PFSK-1 (cell line): ENCODE data around the gene NOL4L.

Source experiments
- FOXP2 ChIP-seq: optimal IDR thresholded peaks from 2 replicates; pipeline ENCODE3; 2011; ENCODE audit warnings: borderline replicate concordance, control low read depth, inconsistent platforms; ENCODE audit not compliant: insufficient read depth; ENCODE audit errors: extremely low read length, extremely low read depth
- POLR2AphosphoS5 ChIP-seq: IDR thresholded peaks from 2 replicates; pipeline ENCODE4 v1.6.1; 2012; ENCODE audit warnings: low read depth, mild to moderate bottlenecking, control low read depth, low read length, moderate library complexity
- REST ChIP-seq, 2 experiments: IDR thresholded peaks; 2 replicates each; pipeline versions ENCODE4 v1.6.1 to v1.8.0; 2011 to 2012; ENCODE audit warnings: low read depth in 2 of 2, low read length in 2 of 2, control low read depth in 1 of 2, inconsistent platforms in 1 of 2, mild to moderate bottlenecking in 1 of 2, moderate library complexity in 1 of 2; ENCODE audit not compliant: insufficient read depth in 1 of 2
- SIN3A ChIP-seq: IDR thresholded peaks from 2 replicates; pipeline ENCODE4 v1.6.1; 2012; ENCODE audit warnings: mild to moderate bottlenecking, low read length, moderate library complexity, borderline replicate concordance; ENCODE audit not compliant: insufficient read depth
- TAF1 ChIP-seq: IDR thresholded peaks from 2 replicates; pipeline ENCODE4 v1.6.1; 2012; ENCODE audit warnings: low read length, control low read depth, borderline replicate concordance; ENCODE audit not compliant: insufficient read depth

NOL4L gene

DNA sequence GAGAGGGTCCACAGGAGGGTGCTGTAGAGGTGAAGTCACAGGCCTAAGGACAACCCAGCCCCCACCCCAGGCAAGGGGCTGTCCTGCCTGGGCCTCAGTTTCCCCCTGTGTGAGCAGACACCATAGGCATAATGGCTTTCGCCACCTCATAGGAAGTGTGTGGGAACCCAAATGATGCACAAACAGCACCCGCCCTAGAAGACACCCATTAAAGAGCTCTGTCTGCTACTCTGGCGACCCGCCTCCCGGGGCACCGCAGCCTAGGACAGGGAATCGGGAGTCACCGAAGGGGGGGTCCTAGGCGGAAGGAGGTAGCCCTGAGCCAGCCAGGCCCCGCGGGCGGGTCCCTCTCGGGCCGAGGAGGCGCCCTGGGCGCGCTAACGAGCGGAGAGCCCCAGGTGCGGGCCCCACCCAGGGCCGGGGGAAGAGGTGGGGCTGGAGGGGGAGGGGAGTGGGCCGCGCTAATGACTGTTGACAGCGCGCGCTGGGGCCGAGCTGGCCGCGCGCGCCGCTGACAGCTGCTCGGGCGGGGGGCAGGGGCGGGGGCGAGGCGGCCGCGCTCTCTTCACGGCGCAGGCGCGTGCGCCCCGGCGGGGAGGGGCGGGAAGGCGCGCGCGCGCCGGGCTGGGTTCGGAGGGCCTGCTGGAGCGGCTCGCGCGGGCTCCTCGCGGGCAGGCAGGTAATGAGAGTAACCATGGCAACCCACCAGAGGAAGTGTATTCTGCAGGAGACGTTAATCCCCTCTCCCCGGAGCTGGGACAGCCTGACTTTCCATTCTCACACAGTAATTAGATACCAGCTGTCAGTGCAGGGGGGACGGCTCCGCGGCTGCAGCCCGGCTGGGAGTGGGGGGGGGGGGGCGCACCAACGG, 48.9 kb downstream of the NOL4L start:
- TF ChIP-seq SIN3A = no peak
- no peak for TF ChIP-seq FOXP2
- TF ChIP-seq TAF1 = no peak
- TF ChIP-seq POLR2AphosphoS5 = no peak
- no peak for TF ChIP-seq REST (IDR thresholded peaks at IDR 0.05; ENCODE audit: insufficient read depth in 1 of 2, low read depth in 2 of 2, low read length in 2 of 2)

- TF ChIP-seq SIN3A = no peak
- no peak for TF ChIP-seq POLR2AphosphoS5
- TF ChIP-seq REST (IDR thresholded peaks at IDR 0.05; ENCODE audit: insufficient read depth in 1 of 2, low read depth in 2 of 2, low read length in 2 of 2) = no peak
These were observed 49.7 kb downstream of the NOL4L start for GRCh38 chr20:32535316-32535952.

DNA sequence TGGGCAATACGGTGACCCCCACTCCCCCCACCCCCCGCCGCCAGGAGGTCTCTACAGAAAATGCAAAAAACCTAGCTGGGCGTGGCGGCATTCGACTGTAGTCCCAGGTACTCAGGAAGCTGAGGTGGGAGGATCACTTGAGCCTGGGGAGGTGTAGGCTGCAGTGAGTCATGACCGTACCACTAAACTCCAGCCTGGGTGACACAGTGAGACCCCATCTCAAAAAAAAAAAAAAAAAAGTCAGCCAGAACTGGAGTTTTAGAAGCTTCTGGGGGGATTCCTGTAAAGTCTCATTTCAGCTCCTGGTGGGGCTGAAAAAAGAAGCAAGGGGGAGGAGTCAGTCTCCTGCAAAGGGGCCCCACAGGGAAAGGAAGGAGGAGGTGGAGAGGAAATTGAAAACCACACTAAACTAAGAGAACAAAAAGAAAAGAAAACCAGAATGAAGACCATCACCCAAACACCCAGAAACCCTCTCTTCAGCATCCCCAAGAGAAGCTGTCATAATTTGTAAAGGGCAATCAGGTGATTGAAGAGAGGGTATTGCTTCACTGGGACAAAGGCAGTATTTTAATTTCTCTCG, 50.4 kb downstream of the NOL4L start:
- TF ChIP-seq FOXP2 (no peak), REST (IDR thresholded peaks at IDR 0.05; ENCODE audit: insufficient read depth in 1 of 2, low read depth in 2 of 2, low read length in 2 of 2) (no peak), SIN3A (no peak), POLR2AphosphoS5 (no peak), TAF1 (no peak)

DNA sequence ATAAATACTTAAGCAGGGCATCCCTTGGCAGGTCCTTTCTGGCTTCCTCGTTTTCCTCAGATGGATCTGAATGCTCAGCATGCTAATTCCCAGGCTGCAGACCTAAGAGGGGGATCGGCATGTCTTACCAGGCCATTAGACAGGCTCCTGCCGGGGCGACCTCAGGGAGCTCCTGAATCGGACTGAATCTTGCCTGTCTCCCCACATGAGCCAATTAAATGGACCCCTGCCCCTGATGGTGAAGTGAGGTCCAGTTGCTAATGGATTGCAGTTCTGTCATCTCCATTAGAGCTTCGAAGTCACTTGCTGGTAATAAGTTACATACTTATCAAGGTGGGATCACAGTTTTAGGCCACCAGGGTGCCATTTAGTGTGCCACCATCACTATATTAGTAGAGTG, 51.4 kb downstream of the NOL4L start:
- no peak for TF ChIP-seq FOXP2
- no peak for TF ChIP-seq TAF1
- no peak for TF ChIP-seq POLR2AphosphoS5
- TF ChIP-seq SIN3A = no peak
- TF ChIP-seq REST (IDR thresholded peaks at IDR 0.05; ENCODE audit: insufficient read depth in 1 of 2, low read depth in 2 of 2, low read length in 2 of 2) = no peak
